ENCODE data around the gene AHDC1. TPM values are rescaled to one million over a fixed set of nuclear protein-coding genes. Genes with fewer than 3 reads are reported as not detected.
A peak's percentile ranks its signal among the peaks of the same experiment; 100 is the strongest.

Gene AHDC1
- total and polyA plus RNA-seq, 2 of the 13 experiments (the other 11 are each of a cell fraction or from before 2014, with no cell fraction given): 1.0 to 2.7 TPM

DNA sequence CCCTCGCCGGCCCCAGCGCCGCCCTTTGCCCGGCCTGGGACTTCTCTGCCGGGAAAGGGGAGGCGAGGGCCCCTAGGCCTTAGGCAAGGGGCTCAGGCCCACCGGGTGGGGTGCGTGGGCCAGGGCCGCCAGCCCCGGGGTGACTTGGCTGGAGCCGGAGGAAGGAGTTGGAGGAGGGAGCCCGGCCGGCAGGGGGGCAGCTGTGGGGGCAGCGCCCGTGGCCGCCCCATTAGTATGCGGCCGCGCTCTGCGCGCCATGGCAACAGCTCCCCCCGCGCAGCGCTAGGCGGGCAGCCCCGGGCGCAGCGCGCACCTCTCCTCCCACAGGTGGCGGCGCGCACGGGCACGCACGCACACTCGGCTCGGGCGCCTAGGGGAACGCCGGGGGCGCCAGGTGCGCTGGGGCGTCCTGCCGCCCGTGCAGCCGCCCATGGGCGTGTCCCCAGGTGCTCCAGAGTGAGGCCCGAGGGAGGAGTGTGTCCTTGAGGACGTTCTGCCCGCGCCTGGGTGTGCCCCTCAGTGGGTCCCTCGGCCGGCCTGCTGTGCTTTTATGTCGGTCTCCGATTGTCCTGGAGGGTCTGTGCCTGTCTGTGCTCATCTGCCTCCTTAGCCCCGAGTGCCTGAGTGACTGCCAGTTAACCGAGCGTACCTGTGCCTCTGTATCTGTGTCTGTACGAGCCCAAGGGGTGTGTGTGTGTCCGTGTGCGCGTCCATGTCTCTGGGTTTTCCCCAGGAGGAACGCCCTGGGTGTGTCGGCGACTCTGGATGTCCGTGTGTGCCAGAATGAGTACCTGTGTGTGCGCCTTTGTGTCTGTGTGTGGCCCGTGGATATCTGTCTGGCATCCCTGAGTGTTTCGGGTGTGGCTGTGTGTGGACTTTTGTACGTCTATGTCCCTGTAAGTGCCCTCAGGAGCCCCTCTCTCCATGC lies 75.8 kb downstream of the AHDC1 start (continued):
- TF ChIP-seq ZNF781 (CRISPR knock-in tag; IDR thresholded peaks at IDR 0.05; ENCODE audit: borderline replicate concordance, not compliant biosample characterization) (no peak), HHEX (CRISPR knock-in tag; IDR thresholded peaks at IDR 0.05) (no peak), TEAD2 (CRISPR knock-in tag; IDR thresholded peaks at IDR 0.05) (no peak), ZMYM4 (CRISPR knock-in tag; IDR thresholded peaks at IDR 0.05) (no peak), ZSCAN22 (CRISPR knock-in tag; IDR thresholded peaks at IDR 0.05) (no peak), SCMH1 (CRISPR knock-in tag; IDR thresholded peaks at IDR 0.05; ENCODE audit: borderline replicate concordance) (no peak), TCF7L2 (IDR thresholded peaks at IDR 0.05; ENCODE audit: low read depth, low read length) (no peak), ZNF672 (CRISPR knock-in tag; IDR thresholded peaks at IDR 0.05) (0 out of 2 replicates have a peak, but pooled peaks have one; percentile 20), RFXAP (CRISPR knock-in tag; IDR thresholded peaks at IDR 0.05; ENCODE audit: borderline replicate concordance) (peak; percentile 86), KDM2A (CRISPR knock-in tag; IDR thresholded peaks at IDR 0.05; ENCODE audit: borderline replicate concordance, low read depth) (peak; percentile 29; the same call in 1 of the 2 replicates), TMF1 (CRISPR knock-in tag; IDR thresholded peaks at IDR 0.05; ENCODE audit: low read depth) (0 out of 2 replicates have a peak, but pooled peaks have one; percentile 43), ZNF432 (CRISPR knock-in tag; IDR thresholded peaks at IDR 0.05; ENCODE audit: borderline replicate concordance) (no peak)
- TF ChIP-seq, protein P1, sequence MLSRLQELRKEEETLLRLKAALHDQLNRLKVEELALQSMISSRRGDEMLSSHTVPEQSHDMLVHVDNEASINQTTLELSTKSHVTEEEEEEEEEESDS (CRISPR knock-in tag; IDR thresholded peaks at IDR 0.05; ENCODE audit: borderline replicate concordance): no peak
- TF ChIP-seq, protein P2, sequence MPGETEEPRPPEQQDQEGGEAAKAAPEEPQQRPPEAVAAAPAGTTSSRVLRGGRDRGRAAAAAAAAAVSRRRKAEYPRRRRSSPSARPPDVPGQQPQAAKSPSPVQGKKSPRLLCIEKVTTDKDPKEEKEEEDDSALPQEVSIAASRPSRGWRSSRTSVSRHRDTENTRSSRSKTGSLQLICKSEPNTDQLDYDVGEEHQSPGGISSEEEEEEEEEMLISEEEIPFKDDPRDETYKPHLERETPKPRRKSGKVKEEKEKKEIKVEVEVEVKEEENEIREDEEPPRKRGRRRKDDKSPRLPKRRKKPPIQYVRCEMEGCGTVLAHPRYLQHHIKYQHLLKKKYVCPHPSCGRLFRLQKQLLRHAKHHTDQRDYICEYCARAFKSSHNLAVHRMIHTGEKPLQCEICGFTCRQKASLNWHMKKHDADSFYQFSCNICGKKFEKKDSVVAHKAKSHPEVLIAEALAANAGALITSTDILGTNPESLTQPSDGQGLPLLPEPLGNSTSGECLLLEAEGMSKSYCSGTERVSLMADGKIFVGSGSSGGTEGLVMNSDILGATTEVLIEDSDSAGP (CRISPR knock-in tag; IDR thresholded peaks at IDR 0.05; ENCODE audit: borderline replicate concordance): no peak; the same call in 1 of the 2 replicates
- TF ChIP-seq, protein P3, sequence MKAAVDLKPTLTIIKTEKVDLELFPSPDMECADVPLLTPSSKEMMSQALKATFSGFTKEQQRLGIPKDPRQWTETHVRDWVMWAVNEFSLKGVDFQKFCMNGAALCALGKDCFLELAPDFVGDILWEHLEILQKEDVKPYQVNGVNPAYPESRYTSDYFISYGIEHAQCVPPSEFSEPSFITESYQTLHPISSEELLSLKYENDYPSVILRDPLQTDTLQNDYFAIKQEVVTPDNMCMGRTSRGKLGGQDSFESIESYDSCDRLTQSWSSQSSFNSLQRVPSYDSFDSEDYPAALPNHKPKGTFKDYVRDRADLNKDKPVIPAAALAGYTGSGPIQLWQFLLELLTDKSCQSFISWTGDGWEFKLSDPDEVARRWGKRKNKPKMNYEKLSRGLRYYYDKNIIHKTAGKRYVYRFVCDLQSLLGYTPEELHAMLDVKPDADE (CRISPR knock-in tag; IDR thresholded peaks at IDR 0.05): no peak
- TF ChIP-seq, protein P4, sequence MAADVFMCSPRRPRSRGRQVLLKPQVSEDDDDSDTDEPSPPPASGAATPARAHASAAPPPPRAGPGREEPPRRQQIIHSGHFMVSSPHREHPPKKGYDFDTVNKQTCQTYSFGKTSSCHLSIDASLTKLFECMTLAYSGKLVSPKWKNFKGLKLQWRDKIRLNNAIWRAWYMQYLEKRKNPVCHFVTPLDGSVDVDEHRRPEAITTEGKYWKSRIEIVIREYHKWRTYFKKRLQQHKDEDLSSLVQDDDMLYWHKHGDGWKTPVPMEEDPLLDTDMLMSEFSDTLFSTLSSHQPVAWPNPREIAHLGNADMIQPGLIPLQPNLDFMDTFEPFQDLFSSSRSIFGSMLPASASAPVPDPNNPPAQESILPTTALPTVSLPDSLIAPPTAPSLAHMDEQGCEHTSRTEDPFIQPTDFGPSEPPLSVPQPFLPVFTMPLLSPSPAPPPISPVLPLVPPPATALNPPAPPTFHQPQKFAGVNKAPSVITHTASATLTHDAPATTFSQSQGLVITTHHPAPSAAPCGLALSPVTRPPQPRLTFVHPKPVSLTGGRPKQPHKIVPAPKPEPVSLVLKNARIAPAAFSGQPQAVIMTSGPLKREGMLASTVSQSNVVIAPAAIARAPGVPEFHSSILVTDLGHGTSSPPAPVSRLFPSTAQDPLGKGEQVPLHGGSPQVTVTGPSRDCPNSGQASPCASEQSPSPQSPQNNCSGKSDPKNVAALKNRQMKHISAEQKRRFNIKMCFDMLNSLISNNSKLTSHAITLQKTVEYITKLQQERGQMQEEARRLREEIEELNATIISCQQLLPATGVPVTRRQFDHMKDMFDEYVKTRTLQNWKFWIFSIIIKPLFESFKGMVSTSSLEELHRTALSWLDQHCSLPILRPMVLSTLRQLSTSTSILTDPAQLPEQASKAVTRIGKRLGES (CRISPR knock-in tag; IDR thresholded peaks at IDR 0.05; ENCODE audit: borderline replicate concordance): no peak
- TF ChIP-seq, protein P5, sequence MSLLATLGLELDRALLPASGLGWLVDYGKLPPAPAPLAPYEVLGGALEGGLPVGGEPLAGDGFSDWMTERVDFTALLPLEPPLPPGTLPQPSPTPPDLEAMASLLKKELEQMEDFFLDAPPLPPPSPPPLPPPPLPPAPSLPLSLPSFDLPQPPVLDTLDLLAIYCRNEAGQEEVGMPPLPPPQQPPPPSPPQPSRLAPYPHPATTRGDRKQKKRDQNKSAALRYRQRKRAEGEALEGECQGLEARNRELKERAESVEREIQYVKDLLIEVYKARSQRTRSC (CRISPR knock-in tag; IDR thresholded peaks at IDR 0.05; ENCODE audit: low read depth): no peak
- TF ChIP-seq, protein P6, sequence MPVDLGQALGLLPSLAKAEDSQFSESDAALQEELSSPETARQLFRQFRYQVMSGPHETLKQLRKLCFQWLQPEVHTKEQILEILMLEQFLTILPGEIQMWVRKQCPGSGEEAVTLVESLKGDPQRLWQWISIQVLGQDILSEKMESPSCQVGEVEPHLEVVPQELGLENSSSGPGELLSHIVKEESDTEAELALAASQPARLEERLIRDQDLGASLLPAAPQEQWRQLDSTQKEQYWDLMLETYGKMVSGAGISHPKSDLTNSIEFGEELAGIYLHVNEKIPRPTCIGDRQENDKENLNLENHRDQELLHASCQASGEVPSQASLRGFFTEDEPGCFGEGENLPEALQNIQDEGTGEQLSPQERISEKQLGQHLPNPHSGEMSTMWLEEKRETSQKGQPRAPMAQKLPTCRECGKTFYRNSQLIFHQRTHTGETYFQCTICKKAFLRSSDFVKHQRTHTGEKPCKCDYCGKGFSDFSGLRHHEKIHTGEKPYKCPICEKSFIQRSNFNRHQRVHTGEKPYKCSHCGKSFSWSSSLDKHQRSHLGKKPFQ (CRISPR knock-in tag; IDR thresholded peaks at IDR 0.05; ENCODE audit: insufficient replicate concordance): no peak
- TF ChIP-seq, protein P7, sequence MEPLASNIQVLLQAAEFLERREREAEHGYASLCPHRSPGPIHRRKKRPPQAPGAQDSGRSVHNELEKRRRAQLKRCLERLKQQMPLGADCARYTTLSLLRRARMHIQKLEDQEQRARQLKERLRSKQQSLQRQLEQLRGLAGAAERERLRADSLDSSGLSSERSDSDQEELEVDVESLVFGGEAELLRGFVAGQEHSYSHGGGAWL (CRISPR knock-in tag; IDR thresholded peaks at IDR 0.05): peak; percentile 47; the same call in 1 of the 2 replicates

All from HepG2 (cell line).